GM08714 (cell line): ENCODE measurements around the gene QKI.

Experiments used
- H3K4me3 ChIP-seq: fragments of 200-500 bp; sonication (Bioruptor generic); 2 replicates; pipeline ENCODE4 v1.5.1; 2014; ENCODE audit warnings: mild to moderate bottlenecking, low read length, inconsistent platforms
- ZNF274 ChIP-seq: IDR thresholded peaks from 2 replicates; pipeline ENCODE4 v1.6.1; 2012; ENCODE audit warnings: mild to moderate bottlenecking, low read depth, low read length

The QKI gene

DNA sequence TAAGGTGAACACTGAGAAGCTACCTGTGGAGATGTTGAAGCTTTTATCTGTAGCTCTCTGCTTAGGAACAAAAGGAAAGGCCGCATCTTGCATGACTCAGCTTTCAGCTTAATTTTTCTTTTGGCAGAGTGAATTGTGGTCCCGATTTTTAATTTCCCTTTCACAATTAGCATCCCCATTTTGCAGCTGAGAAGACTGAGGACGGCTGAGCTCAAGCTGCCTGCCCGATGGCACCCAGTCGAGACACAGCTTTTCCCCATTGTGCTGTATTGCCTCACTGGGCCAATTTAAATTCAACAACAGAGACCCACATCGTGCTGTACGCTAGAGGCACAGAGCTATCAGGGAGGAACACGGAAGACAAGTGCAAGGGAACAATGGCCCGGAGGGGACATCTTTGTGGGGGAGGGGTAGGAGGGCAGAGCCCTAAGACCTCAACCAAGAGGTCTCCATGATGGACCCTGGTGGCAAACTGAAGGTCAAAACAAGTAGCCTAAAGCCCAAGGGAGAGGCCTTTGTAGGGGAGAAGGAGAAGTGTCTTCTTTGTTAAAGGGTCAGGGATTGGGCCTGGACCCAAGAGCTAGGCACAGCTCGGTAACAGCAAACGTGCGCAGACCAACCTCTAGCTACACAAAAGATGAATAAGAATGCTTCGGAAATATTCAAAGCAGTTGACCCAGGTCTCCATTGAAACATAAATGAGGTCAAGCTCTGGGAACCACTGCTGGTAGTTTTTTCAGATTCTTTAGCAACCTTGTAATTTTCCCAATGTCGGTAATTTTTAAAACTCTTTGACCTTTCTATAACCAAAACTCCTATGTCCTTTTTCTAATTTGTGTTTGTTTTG is 13.3 kb upstream of the QKI start:
- H3K4me3 ChIP-seq = no peak overlapping the region
- no peak for TF ChIP-seq ZNF274

DNA sequence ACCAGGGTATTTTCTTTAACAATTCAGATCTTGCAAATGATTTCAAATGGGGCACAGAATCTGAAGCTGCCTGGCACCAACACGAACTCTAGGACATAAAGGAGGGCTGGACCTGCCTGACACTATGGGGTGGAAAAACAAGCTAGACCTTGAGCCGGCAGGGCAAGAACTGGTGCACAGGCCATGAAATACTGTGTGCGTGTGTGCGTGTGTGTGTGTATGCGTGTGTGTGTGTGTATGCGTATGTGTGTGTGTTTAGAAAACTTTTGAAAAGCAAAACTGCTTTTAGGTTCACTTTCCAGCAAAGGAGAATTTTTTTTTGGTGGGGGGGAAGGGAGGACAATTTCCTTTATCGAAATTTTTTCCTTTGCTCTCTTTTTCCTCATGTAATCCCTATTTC is 11.9 kb upstream of the QKI start:
- TF ChIP-seq ZNF274 = no peak
- no peak overlapping the region for H3K4me3 ChIP-seq

DNA sequence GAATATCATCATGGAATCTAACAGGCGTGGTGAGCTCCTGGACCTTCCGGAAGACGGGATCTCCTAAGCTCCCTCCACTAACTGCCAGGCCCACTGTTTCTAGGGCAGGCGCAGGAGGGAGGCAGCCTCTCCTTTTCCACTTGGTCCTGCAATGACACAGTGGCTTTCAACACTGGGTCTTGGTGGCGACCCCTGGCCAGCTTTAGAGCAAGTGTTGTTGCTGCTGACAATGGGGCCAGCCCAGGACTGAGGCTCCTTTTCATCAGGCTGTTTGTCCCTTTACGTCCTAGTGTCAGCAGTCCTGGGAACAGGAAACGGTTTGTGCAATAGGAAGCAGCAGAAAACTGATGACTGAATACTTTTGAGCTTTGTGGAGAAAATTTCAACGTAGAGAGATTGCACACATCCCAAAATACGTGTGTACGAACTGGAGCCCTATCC is 9.7 kb upstream of the QKI start:
- no peak for TF ChIP-seq ZNF274
- H3K4me3 ChIP-seq = no peak overlapping the region

DNA sequence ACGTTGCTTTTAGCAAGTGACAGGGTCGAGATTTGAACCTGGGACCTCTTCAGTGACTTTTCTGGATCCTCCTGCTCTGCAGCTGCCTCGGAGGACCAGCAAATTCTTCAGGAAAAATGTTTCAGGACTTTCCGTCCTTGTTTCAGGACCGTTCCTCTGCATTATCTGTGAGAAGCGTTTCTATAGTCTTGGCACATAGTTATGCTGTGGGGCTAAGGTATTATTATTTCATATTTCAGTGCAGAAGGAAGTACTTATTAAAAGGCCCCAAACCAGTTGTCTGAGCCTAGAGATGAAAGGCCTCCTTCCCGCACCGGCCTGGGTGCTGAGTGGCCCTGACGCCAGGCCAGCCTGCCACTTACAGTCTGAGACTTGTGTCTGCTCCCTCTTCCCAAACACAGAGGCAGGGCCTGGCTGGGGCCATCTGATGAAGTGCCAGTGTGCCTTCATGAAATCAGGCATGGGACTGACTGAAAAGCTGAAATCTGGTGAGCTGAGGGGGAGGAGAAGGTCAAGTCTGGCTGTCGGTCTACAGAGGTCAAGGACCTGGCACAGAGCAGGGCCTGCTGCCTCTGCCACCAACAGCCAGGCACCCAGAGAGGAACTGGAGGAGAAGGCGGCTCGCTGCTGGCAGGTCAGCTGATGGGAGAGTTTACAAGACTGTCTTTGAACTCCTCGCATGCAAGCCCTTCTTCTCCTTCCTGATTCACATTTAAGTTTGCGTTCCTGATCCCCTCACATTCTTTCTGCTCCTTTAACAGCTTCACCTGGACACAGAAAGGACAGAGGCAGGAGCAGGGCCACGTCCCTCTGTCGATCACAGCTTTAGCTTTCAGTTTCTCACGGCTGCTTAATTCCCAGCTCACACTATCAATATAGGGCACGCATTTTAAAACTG is 8.9 kb upstream of the QKI start:
- H3K4me3 ChIP-seq = peak overlapping the region; percentile 66; the same call in 1 of the 2 replicates
- TF ChIP-seq ZNF274 = no peak

DNA sequence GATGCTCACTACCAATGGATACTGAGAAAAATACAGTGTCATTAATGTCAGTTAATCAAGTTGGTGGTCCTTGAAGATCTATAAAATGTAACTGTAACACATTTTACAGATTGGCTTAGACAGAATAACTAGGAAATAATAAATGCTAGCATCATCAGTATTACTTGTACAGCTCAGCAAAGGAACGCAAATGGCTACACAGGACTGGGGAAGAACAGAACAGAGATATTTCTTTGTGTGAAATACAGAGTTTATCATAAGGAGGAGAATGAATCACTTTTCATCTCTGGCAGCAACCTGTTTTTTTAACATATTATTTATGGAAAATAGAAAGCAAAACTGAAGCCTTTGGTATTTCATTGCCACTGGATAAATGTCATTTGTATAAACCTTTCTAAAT is 8.2 kb upstream of the QKI start:
- no peak for TF ChIP-seq ZNF274
- peak overlapping the region; percentile 66; the same call in 1 of the 2 replicates for H3K4me3 ChIP-seq

DNA sequence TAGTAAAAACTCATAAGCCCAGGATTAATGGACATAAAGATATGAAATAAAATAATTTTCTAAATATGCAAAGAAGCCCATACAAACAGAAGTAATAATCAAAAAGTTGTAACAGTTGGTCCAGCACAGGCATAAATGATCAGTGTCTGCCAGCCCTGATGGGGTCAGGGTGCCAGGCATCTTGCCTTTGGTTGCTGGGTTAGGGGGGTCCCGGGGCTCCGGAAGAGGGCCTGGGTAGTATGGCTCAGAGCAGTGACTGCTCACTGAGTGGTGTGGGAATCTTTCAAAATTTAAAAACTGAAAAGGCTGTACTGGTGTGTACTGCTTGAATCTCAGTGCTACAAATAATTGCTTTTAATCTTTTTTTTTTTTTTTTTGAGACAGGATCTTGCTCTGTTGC is 7.7 kb upstream of the QKI start:
- no peak for TF ChIP-seq ZNF274
- H3K4me3 ChIP-seq = no peak overlapping the region

DNA sequence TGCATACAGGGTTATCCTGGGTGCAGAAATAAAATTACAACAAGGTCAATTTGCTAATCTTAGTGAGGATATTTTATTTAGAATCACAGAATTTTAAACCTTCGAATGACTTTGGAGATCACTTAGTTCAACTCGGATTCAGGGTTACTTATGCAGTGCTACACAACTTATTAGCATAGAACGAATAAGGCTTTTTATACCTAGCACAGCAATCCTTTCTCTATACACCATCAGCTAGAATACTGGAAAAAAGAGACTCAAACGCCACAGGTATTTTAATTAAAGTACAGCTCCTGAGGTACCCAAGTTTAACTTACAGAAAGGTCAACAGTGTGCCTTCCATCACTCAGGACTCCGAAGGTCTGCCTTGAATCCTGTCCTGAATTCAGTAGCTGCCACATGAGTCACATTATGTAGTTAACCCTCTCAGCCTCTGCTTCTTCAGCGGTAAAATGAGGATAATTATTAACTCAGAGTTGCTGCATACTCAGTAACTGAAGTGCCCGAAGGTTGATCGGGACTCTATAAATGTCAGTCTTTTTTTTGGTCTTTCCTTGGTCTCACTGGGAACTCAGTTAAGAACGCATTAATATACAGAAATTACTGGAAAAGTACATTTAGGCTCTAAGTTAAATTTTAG is 6.0 kb upstream of the QKI start:
- no peak overlapping the region for H3K4me3 ChIP-seq
- no peak for TF ChIP-seq ZNF274

DNA sequence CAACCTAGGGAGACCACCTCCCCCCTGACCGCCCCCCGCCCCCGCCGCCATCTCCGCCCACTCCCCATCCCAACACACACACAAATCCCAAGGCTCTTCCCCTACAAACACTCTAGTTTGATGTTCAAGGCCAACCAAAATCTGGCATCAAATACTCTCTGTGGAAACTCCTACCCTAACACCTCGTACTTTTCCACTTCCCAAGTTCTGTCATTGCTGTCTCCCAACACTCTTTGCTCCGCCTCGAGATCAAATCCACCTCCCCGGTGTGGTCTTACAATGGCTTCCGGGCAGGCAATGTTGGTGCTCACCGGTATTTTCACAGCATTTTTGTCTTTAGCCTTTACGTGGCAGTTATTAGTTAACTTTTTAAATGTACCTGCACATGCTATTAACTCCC is 4.8 kb upstream of the QKI start:
- TF ChIP-seq ZNF274 = no peak
- no peak overlapping the region for H3K4me3 ChIP-seq

DNA sequence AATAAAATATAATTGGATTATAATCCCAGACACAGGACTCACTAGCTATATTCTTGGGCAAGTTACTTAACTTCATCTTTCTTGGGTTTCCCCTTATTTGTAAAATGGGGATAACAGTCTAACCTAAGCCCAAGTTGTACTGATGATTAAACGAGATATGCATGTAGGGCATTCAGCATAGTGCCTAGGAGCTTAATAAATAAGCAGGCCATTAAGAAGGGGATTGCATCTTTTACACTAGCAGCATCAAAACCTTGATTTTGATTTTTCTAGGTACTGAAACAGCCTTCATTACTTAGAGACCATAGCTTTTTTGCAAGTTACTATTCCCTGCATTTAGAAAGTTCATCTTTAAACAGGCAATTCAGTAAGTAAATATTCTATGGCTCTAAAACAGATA is 2.2 kb upstream of the QKI start:
- no peak for TF ChIP-seq ZNF274
- no peak overlapping the region; the same call in 1 of the 2 replicates for H3K4me3 ChIP-seq

DNA sequence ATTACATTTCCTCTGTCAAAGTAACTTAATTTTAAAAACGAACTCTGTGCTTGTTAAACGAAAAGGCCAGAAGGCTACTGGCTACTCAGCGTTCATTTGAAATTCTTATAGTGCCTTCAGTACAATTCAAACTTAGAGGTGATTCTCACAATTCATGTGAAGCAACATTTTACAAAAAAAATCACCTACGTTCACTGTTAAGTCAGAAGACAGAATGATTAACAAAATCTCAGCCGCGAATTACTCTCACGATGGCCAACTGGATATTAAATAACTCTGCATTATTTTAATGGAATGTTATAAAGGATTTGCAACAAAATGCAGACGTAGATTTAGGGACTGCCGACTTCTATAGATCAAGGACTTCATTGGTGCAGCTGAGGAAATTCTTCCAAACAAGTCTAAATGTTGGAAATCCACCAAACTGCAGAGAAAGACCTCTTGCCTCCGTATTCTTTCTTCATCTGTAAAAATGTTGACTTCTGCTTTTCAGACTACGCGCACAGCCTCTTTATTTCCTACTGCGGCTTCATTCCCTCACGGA is 1.6 kb upstream of the QKI start:
- H3K4me3 ChIP-seq = peak overlapping the region; percentile 85
- TF ChIP-seq ZNF274 = no peak

DNA sequence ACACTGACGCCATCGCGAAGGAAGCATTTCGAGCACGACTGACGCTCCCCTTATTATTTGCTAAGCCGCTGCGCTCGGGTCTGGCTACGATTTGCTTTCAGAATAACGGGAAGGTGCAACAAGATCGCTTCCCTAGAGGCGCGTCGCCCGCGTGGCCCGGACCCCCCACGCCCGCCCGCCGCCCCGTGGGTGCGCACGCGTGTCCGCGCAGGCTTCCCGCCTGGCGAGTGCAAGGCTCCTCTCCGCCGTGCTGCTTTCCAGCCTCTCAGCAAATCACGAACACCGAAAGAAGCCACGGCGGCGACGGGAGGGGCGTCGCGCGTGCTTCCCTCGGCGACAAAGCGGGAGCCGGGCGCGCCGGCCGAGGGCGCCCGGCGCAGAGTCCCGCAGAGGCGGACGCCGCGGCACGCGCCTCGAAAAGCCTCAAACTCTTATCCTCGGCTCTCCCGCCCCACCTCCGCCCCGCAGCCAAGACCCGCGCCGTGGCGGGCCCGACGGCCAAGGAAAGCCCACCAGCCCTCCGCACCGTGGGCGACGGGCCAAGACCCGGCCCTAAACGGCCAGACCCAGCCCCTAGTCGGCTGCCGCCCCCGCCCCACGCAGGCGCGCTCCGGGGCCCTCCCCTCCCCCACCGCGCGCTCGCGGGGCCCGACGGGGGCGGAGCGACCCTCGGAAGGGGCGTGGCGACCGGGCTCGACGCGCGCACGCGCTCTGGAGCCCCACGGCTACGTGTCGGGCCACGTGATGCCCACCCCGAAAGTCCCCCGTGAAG is 987 bp upstream of the QKI start:
- peak overlapping the region; percentile 85 for H3K4me3 ChIP-seq
- no peak for TF ChIP-seq ZNF274

DNA sequence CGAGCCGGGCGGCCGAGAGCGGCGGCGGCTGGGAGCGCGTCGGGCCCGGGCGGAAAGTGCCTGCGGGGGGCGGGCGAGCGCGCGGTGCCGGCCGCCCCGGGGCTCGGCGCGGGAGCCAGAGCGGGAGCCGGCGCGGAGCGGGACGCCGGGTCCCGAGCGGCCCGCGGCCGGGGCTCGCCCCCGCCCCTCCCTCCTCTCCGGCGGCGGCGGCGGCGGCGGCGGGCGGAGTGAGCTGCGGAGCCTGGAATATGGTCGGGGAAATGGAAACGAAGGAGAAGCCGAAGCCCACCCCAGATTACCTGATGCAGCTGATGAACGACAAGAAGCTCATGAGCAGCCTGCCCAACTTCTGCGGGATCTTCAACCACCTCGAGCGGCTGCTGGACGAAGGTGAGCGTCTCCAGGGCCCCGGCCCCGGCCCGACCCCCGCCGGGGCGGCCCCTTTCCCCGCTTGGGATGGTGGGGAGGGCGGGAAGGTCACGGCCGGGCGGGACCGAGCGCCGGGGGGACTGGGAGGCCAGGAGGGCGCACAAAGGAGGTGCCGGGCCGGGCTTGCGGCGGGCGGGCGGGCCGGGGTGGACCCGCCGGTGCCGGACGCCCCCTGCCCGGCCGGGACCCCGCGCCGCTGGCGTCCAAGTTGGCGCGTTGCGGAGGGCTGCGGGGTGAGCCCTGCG is 565 bp downstream of the QKI start:
- no peak for TF ChIP-seq ZNF274
- H3K4me3 ChIP-seq = peak overlapping the region; percentile 99
